HG02870 (cell line): ENCODE data around the gene DCANP1.

Source experiments
- ATAC-seq: cut with Tn5 transposase; IDR thresholded peaks from one replicate; pipeline ENCODE4 v1.9.1; 2021; ENCODE audit warnings: mild to moderate bottlenecking, moderate library complexity; ENCODE audit not compliant: unreplicated experiment

The DCANP1 gene

GRCh38 chr5:135443161-135443960 is 3.8 kb downstream of the DCANP1 start:
- ATAC-seq = no peak

GRCh38 chr5:135442431-135443160 is 4.6 kb downstream of the DCANP1 start:
- no peak for ATAC-seq

- no peak for ATAC-seq
Measured at GRCh38 chr5:135441919-135442318, 5.2 kb downstream of the DCANP1 start.

GRCh38 chr5:135441350-135441831 is 5.8 kb downstream of the DCANP1 start:
- ATAC-seq = no peak

- ATAC-seq = no peak
Measured at GRCh38 chr5:135440916-135441315, 6.2 kb downstream of the DCANP1 start.

- ATAC-seq = no peak
Measured at GRCh38 chr5:135439231-135440205, 7.6 kb downstream of the DCANP1 start.

GRCh38 chr5:135438636-135439221 is 8.4 kb downstream of the DCANP1 start:
- no peak for ATAC-seq

GRCh38 chr5:135437796-135438560 is 9.2 kb downstream of the DCANP1 start:
- no peak for ATAC-seq

- no peak for ATAC-seq
Measured at GRCh38 chr5:135437422-135437795, 9.7 kb downstream of the DCANP1 start.

GRCh38 chr5:135436951-135437418 is 10.2 kb downstream of the DCANP1 start:
- ATAC-seq = no peak

GRCh38 chr5:135435467-135436330 is 11.4 kb downstream of the DCANP1 start:
- no peak for ATAC-seq

GRCh38 chr5:135434591-135435466 is 12.3 kb downstream of the DCANP1 start:
- no peak for ATAC-seq

GRCh38 chr5:135433681-135434426 is 13.3 kb downstream of the DCANP1 start:
- no peak for ATAC-seq

GRCh38 chr5:135432113-135432512 is 15.0 kb downstream of the DCANP1 start:
- no peak for ATAC-seq

- no peak for ATAC-seq
Measured at GRCh38 chr5:135430135-135430437, 17.1 kb downstream of the DCANP1 start.

- ATAC-seq = no peak
Measured at GRCh38 chr5:135429301-135430134, 17.6 kb downstream of the DCANP1 start.
